Ovary (tissue), 3 donors: ENCODE data around the gene ZNF217.

Source experiments
- CTCF ChIP-seq, 3 donors: fragments of 450-650 bp in 2 of 3; fragments of 200-600 bp in 1 of 3; IDR thresholded peaks; one replicate each; pipeline versions ENCODE4 v1.5.1 to v1.8.0; 2016 to 2022; ENCODE audit warnings: antibody characterized with exemption in 3 of 3, mild to moderate bottlenecking in 1 of 3
- POLR2A ChIP-seq: fragments of 450-650 bp; IDR thresholded peaks from one replicate; pipeline ENCODE4 v1.6.1; 2017; ENCODE audit warnings: antibody characterized with exemption, mild to moderate bottlenecking, moderate library complexity
- donor health status: DM: no; HTN: no; CAD: no.

- TF ChIP-seq CTCF (IDR thresholded peaks at IDR 0.05), result no peak
- TF ChIP-seq POLR2A, result peak; percentile 33
These were observed 30.0 kb upstream of the ZNF217 start for GRCh38 chr20:53623454-53624211.
